Body of pancreas (tissue), 4 donors: ENCODE data around the gene ACP2. TPM values are rescaled to one million over a fixed set of nuclear protein-coding genes. Genes with fewer than 3 reads are reported as not detected.
A peak's percentile ranks its signal among the peaks of the same experiment; 100 is the strongest.

ENCODE experiments used
- ATAC-seq: fragments of 150-250 bp; one replicate; pipeline ENCODE4 v1.9.1; 2016
- DNase-seq, 4 donors: peaks; one replicate each; pipeline ENCODE4 v3.0.0-alpha.2; 2019
- H3K27ac ChIP-seq, 4 donors: fragments of 200-600 bp; sonication (generic); 1 replicate in 3 of 4; 2 replicates in 1 of 4; pipeline versions ENCODE4 v1.5.1 to v1.6.1; 2016 to 2019; ENCODE audit warnings: mild to moderate bottlenecking in 1 of 4, mixed read lengths in 1 of 4, moderate library complexity in 1 of 4
- H3K27me3 ChIP-seq, 2 donors: fragments of 200-600 bp; sonication (generic); one replicate each; pipeline ENCODE4 v1.6.0; 2016; ENCODE audit warnings: mild to moderate bottlenecking in 1 of 2
- H3K36me3 ChIP-seq, 2 donors: fragments of 200-600 bp; sonication (generic); replicated peaks in 1 of 2; 2 replicates each; pipeline ENCODE4 v1.5.1; 2016; ENCODE audit warnings: low read depth in 2 of 2; ENCODE audit not compliant: insufficient read depth in 1 of 2
- H3K4me1 ChIP-seq: fragments of 200-600 bp; sonication (generic); one replicate; pipeline ENCODE4 v1.6.0; 2016
- H3K4me3 ChIP-seq, 2 donors: fragments of 200-600 bp; sonication (generic); 1 replicate in 1 of 2; 2 replicates in 1 of 2; pipeline ENCODE4 v1.5.1; 2016 to 2019
- H3K9me3 ChIP-seq, 3 donors: fragments of 200-600 bp; sonication (generic); 1 replicate in 2 of 3; 2 replicates in 1 of 3; pipeline ENCODE4 v1.5.1; 2016
- POLR2A ChIP-seq, 3 donors: fragments of 450-650 bp; IDR thresholded peaks; one replicate each; pipeline ENCODE4 v1.6.1; 2016; ENCODE audit warnings: antibody characterized with exemption in 3 of 3, mild to moderate bottlenecking in 2 of 3
- WGBS, 2 donors: methylation state at CpG; one replicate each; pipeline ENCODE4 v1.1.5; 2017; 5-methylcytosine and 5-hydroxymethylcytosine counted together
- intact Hi-C: fragments of 100-400 bp; cut with DNase I; formaldehyde crosslinking; loops from one replicate; pipeline ENCODE4 v1.15.1; 2023
- total RNA-seq, 2 donors: library from RNA; depleted of rRNA; stranded (reverse); fragments of >200 nt; gene quantifications; one replicate each; pipeline ENCODE4 v1.1.0, GENCODE V29; 2016
- TF ChIP-seq, protein P1 (sequence below), 7 experiments: fragments of 450-650 bp in 4 of 7; fragments of 200-600 bp in 3 of 7; sonication (generic) in 3 of 7; IDR thresholded peaks; one replicate each; pipeline ENCODE4 v1.5.1; 2016 to 2019; ENCODE audit warnings: antibody characterized with exemption in 7 of 7

ACP2 gene
- total RNA-seq, 2 donors from 2014 or later: 31.6 to 43.1 TPM

DNA sequence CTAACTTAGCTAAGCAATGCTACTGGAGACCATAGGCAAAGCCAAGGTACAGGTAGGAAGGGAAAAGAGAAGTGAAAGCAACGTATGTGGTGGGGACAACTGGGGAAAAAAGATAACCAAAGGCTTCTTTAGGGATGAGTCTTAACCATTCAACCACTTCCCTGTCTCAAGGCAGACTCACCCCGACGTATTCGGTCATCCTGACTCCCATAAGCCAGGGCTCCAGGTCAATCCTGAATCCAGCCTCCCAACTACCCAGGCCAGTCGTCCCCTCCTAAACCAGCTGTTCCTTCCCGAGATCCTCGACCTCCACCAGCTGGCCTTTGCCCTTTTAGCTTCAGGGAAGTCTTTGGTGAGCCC is 330 bp downstream of the ACP2 start:
- WGBS, 2 donors: 1% methylated on average over 7 of the region's 7 CpGs
- peak overlapping the region; percentile 74 to 87 (median 81) for H3K27ac ChIP-seq
- DNase-seq: no peak
- peaks cover 0 to 15% of the 10 kb centered on the region in 2 donors for H3K36me3 ChIP-seq
- peak; percentile 57 for ATAC-seq
- H3K27me3 ChIP-seq: no peaks in the 10 kb centered on the region
- TF ChIP-seq, protein P1, sequence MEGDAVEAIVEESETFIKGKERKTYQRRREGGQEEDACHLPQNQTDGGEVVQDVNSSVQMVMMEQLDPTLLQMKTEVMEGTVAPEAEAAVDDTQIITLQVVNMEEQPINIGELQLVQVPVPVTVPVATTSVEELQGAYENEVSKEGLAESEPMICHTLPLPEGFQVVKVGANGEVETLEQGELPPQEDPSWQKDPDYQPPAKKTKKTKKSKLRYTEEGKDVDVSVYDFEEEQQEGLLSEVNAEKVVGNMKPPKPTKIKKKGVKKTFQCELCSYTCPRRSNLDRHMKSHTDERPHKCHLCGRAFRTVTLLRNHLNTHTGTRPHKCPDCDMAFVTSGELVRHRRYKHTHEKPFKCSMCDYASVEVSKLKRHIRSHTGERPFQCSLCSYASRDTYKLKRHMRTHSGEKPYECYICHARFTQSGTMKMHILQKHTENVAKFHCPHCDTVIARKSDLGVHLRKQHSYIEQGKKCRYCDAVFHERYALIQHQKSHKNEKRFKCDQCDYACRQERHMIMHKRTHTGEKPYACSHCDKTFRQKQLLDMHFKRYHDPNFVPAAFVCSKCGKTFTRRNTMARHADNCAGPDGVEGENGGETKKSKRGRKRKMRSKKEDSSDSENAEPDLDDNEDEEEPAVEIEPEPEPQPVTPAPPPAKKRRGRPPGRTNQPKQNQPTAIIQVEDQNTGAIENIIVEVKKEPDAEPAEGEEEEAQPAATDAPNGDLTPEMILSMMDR (IDR thresholded peaks at IDR 0.05): no peak
- TF ChIP-seq POLR2A (IDR thresholded peaks at IDR 0.05): no peak
- H3K9me3 ChIP-seq: no peaks in the 10 kb centered on the region
- peaks cover 32% of the 10 kb centered on the region for H3K4me1 ChIP-seq
- intact Hi-C loops: no loop called here
- peak overlapping the region; percentile 87 for H3K4me3 ChIP-seq

DNA sequence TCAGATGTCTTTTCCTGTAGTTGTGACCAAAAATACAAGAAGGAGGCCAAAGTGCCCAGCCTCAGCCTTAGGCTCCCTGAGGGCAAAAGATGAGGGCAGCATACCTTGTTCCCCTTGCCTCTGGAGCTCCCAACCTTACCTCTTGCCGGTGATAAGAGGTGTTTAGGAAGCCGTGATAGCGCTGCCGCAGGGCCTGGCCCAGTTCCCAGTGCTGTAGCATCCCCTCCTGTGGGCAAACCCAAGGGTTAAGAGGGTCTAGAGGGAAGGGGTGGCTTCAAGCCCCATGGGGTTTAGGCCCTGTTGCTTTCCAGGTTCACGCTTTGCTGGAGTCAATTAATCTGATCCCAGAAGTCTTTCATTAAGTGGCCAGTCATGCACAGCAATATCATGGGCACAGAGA is 1.1 kb downstream of the ACP2 start:
- H3K27ac ChIP-seq: no peak overlapping the region
- H3K27me3 ChIP-seq: no peaks in the 10 kb centered on the region
- peaks cover 32% of the 10 kb centered on the region for H3K4me1 ChIP-seq
- TF ChIP-seq, protein P1 (IDR thresholded peaks at IDR 0.05): no peak
- TF ChIP-seq POLR2A (IDR thresholded peaks at IDR 0.05): no peak
- H3K9me3 ChIP-seq: no peaks in the 10 kb centered on the region
- intact Hi-C loops: no loop called here
- WGBS, 2 donors: 38 to 46% methylated on average over 4 to 5 of the region's 5 CpGs
- DNase-seq (no peak), ATAC-seq (no peak)
- H3K4me3 ChIP-seq: peak overlapping the region in 1 of 2 donors; percentile 87
- H3K36me3 ChIP-seq: peaks cover under 1 to 22% of the 10 kb centered on the region in 2 donors

DNA sequence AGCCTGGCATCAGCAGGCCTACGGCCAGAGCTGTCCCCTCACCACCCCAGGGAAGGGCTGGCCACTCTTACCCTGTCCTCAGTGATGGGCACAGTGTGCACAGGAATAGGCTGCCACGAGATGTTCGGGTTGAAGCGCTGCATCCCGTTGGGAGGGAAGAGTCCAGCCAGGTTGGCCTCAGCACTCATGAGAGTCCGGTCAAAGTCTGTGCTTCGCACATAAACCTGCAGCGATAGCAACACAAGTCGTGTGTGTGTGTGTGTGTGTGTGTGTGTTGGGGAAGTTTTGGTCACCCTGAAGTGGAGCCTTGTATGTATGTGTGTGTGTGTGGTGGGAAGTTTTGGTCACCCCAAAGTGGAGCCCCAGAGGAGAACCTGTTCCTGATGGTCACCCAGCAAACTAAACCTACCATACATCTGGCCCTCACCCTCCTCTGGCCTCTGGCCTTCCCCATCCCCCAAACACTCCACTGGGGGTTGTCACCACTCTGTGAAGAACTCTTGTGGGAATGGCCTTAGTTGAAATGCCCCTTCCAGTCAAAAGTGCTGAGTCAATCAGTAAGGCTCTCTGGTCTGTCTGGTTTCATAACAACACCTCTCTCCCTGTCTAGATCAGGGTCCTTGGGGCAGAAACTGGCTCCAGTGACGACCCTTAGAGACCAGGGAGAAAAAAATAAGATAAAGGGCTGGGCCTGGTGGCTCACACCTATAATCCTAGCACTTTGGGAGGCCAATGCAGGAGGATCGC is 2.8 kb downstream of the ACP2 start:
- Histone ChIP-seq H3K9me3 (no peaks in the 10 kb centered on the region), H3K4me1 (peaks cover 32% of the 10 kb centered on the region), H3K36me3 (peaks cover 10 to 30% of the 10 kb centered on the region in 2 donors), H3K4me3 (no peak overlapping the region), H3K27me3 (no peaks in the 10 kb centered on the region), H3K27ac (no peak overlapping the region)
- intact Hi-C loops: no loop called here
- TF ChIP-seq, protein P1 (IDR thresholded peaks at IDR 0.05): no peak
- no peak for TF ChIP-seq POLR2A (IDR thresholded peaks at IDR 0.05)
- ATAC-seq (no peak), DNase-seq (no peak)
- 80 to 85% methylated on average over 4 to 11 of the region's 11 CpGs for WGBS, 2 donors

DNA sequence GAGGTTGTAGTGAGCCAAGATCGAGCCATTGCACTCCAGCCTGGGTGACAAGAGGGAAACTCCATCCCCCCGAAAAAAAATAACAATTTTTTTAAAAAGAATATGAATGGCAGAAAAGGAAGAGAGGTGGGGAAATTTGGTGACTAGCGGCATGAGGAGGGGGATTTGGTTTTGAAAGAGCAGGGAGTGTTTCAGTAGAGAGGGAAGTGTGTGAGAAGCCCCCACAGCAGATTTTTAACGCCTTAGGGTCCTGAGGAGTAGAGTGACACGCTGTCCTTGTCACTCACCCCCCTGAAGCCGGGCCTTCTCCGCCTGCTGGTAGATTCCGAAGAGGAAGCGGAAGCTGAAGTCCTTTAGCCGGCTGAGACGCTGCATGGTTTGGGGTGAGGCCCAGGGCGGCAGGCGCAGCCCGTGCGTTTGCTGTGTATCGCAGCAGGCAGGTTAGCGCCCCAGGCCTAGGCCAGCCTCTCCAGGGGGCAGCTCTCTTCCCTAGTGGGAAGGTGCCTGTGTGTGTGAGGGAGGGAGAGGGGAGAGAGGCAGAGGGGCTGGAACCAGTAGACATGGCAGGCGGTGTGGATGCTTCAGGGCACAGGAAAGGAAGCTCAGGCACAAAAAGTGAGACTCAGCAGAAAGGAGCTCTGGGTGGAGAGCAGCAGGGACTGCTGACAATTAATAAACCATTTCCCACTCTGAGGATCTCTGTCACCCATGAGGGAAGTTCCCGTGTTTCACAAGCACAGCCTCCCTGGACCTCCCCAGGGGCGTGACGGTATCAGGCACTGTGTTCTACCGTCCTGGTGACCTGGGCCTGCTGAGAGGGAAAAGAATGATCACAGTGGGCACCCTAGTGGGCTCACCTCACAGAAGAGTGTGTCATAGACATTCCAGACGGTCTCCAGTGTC is 3.9 kb downstream of the ACP2 start:
- Histone ChIP-seq H3K9me3 (no peaks in the 10 kb centered on the region), H3K27ac (no peak overlapping the region), H3K27me3 (no peaks in the 10 kb centered on the region), H3K36me3 (peaks cover 10 to 40% of the 10 kb centered on the region in 2 donors), H3K4me3 (no peak overlapping the region), H3K4me1 (peaks cover 27% of the 10 kb centered on the region)
- intact Hi-C loops: no loop called here
- DNase-seq: peak in 1 of 4 donors; percentile 53
- WGBS, 2 donors: 86 to 90% methylated on average over 20 to 22 of the region's 23 CpGs
- peak in 1 of 3 donors; percentile 12 for TF ChIP-seq POLR2A (IDR thresholded peaks at IDR 0.05)
- TF ChIP-seq, protein P1 (IDR thresholded peaks at IDR 0.05): no peak
- ATAC-seq: no peak
